Ovary (tissue), 9 donors: ENCODE data around the gene RAPGEF4. TPM values are rescaled to one million over a fixed set of nuclear protein-coding genes. Genes with fewer than 3 reads are reported as not detected.
A peak's percentile ranks its signal among the peaks of the same experiment; 100 is the strongest.

Experiments
- DNase-seq, 5 donors: peaks; one replicate each; pipeline ENCODE4 v3.0.0-alpha.2; 2019 to 2020
- H3K27ac ChIP-seq, 2 donors: fragments of 200-600 bp; one replicate each; pipeline versions ENCODE4 v1.5.1 to v1.8.0; 2019 to 2022
- H3K27me3 ChIP-seq: fragments of 200-600 bp; one replicate; pipeline ENCODE4 v1.8.0; 2022
- H3K36me3 ChIP-seq: fragments of 200-600 bp; sonication (generic); one replicate; pipeline ENCODE4 v1.5.1; 2019
- H3K4me1 ChIP-seq: one replicate; pipeline ENCODE4 v1.8.1; 2013; ENCODE audit warnings: mild to moderate bottlenecking, moderate library complexity; ENCODE audit not compliant: insufficient read depth
- H3K4me3 ChIP-seq: fragments of 200-600 bp; sonication (generic); one replicate; pipeline ENCODE4 v1.5.1; 2017
- H3K9me3 ChIP-seq, 2 donors: fragments of 200-600 bp in 1 of 2; sonication (generic) in 1 of 2; one replicate each; pipeline versions ENCODE4 v1.5.1 to v1.8.1; 2013 to 2019; ENCODE audit warnings: mild to moderate bottlenecking in 1 of 2, moderate library complexity in 1 of 2
- CTCF ChIP-seq, 3 donors: fragments of 450-650 bp in 2 of 3; fragments of 200-600 bp in 1 of 3; IDR thresholded peaks; one replicate each; pipeline versions ENCODE4 v1.5.1 to v1.8.0; 2016 to 2022; ENCODE audit warnings: antibody characterized with exemption in 3 of 3, mild to moderate bottlenecking in 1 of 3
- EP300 ChIP-seq: sonication (generic); formaldehyde crosslinking; IDR thresholded peaks from one replicate; pipeline ENCODE4 v1.6.1; 2017; ENCODE audit warnings: antibody characterized with exemption
- POLR2A ChIP-seq: fragments of 450-650 bp; IDR thresholded peaks from one replicate; pipeline ENCODE4 v1.6.1; 2017; ENCODE audit warnings: antibody characterized with exemption, mild to moderate bottlenecking, moderate library complexity
- WGBS, 3 donors: extraction: QIAGEN DNeasy Blood & Tissue Kit in 1 of 3; methylation state at CpG; one replicate each; pipeline versions ENCODE4 v1.1.5 to v1.1.7; 2013 to 2017; 5-methylcytosine and 5-hydroxymethylcytosine counted together
- intact Hi-C, 4 donors: fragments of 100-400 bp; cut with DNase I; formaldehyde crosslinking; loops; one replicate each; pipeline versions ENCODE4 v1.11.0 to v1.15.1; 2022 to 2023
- polyA plus RNA-seq, 2 donors: library from polyadenylated mRNA; stranded (reverse); fragments of 200-250 nt in 1 of 2; fragments of 350-450 nt in 1 of 2; fragmentation: Illumina TruSeq in 1 of 2; extraction: RNeasy Lipid Tissue Mini Kit (QIAGEN cat#74804) in 1 of 2; gene quantifications; one replicate each; pipeline ENCODE4 v1.2.3, GENCODE V29; 2013 to 2014
- total RNA-seq, 7 donors: library from RNA; depleted of rRNA in 2 of 7; stranded (reverse); fragments of >200 nt in 2 of 7; fragmentation: NEBNext Ultra II Directional in 3 of 7; extraction: Animal tissue kit (Norgen Biotek cat#: 25700) in 3 of 7; gene quantifications; one replicate each; pipeline versions ENCODE4 v1.1.0 to v1.2.4, GENCODE V29; 2016 to 2023
- donor health status: DM: no; HTN: no; CAD: no; lungs with moderate emphysema.
- donor health status: DM: no; HTN: no; CAD: no.
- donor health status: Bipolar disorder and iron deficiency.
- donor health status: DM: yes; HTN: yes; CAD: no.
- donor health status: DM: no; HTN: no; CAD: no.
- donor health status: DM: yes; HTN: yes; CAD: no.

Gene RAPGEF4
- total and polyA plus RNA-seq, 9 donors = 6.8 to 24.6 (median 8.3) TPM

GRCh38 chr2:173059971-173060461 is 324.4 kb downstream of the RAPGEF4 start:
- intact Hi-C loops = no loop called here
- H3K9me3 ChIP-seq = no peaks in the 10 kb centered on the region
- no peak for DNase-seq
- H3K27ac ChIP-seq = no peak overlapping the region
- no peaks in the 10 kb centered on the region for H3K4me1 ChIP-seq
- no peak overlapping the region for H3K4me3 ChIP-seq
- H3K36me3 ChIP-seq = no peaks in the 10 kb centered on the region
- 6 to 15% (median 8%) methylated on average over 5 of the region's 5 CpGs for WGBS, 3 donors
- TF ChIP-seq CTCF (IDR thresholded peaks at IDR 0.05) (no peak), POLR2A (no peak), EP300 (no peak)
- no peaks in the 10 kb centered on the region for H3K27me3 ChIP-seq

GRCh38 chr2:173062801-173063200 is 327.2 kb downstream of the RAPGEF4 start:
- Histone ChIP-seq H3K9me3 (no peaks in the 10 kb centered on the region), H3K4me3 (no peak overlapping the region), H3K4me1 (no peaks in the 10 kb centered on the region), H3K27ac (no peak overlapping the region), H3K27me3 (no peaks in the 10 kb centered on the region), H3K36me3 (no peaks in the 10 kb centered on the region)
- 58 to 72% (median 69%) methylated on average over 4 of the region's 4 CpGs for WGBS, 3 donors
- DNase-seq = no peak
- TF ChIP-seq POLR2A (no peak), EP300 (no peak), CTCF (IDR thresholded peaks at IDR 0.05) (no peak)
- intact Hi-C loops = no loop called here

GRCh38 chr2:173064151-173064805 is 328.6 kb downstream of the RAPGEF4 start:
- DNase-seq = peak in 1 of 5 donors; percentile 49
- Histone ChIP-seq H3K4me3 (no peak overlapping the region), H3K27me3 (no peaks in the 10 kb centered on the region), H3K4me1 (no peaks in the 10 kb centered on the region), H3K9me3 (no peaks in the 10 kb centered on the region), H3K27ac (no peak overlapping the region), H3K36me3 (no peaks in the 10 kb centered on the region)
- WGBS, 3 donors = 36 to 43% (median 38%) methylated on average over 4 of the region's 4 CpGs
- TF ChIP-seq CTCF (IDR thresholded peaks at IDR 0.05) = no peak
- no peak for TF ChIP-seq POLR2A
- no peak for TF ChIP-seq EP300
- intact Hi-C loops = no loop called here

GRCh38 chr2:173066887-173067676 is 331.4 kb downstream of the RAPGEF4 start:
- no peaks in the 10 kb centered on the region for H3K9me3 ChIP-seq
- WGBS, 3 donors = 88 to 94% (median 93%) methylated on average over 6 of the region's 6 CpGs
- no peak overlapping the region for H3K4me3 ChIP-seq
- TF ChIP-seq CTCF (IDR thresholded peaks at IDR 0.05) = no peak
- no peak for TF ChIP-seq POLR2A
- TF ChIP-seq EP300 = no peak
- no peak overlapping the region for H3K27ac ChIP-seq
- H3K36me3 ChIP-seq = no peaks in the 10 kb centered on the region
- no peaks in the 10 kb centered on the region for H3K27me3 ChIP-seq
- intact Hi-C loops = no loop called here
- H3K4me1 ChIP-seq = no peaks in the 10 kb centered on the region
- DNase-seq = no peak
